ENCODE data around the gene ARHGAP6. TPM values are rescaled to one million over a fixed set of nuclear protein-coding genes. Genes with fewer than 3 reads are reported as not detected.

The ARHGAP6 gene
- total RNA-seq, 4 donors from 2014 or later, result 17.2 to 47.0 (median 21.6) TPM

DNA sequence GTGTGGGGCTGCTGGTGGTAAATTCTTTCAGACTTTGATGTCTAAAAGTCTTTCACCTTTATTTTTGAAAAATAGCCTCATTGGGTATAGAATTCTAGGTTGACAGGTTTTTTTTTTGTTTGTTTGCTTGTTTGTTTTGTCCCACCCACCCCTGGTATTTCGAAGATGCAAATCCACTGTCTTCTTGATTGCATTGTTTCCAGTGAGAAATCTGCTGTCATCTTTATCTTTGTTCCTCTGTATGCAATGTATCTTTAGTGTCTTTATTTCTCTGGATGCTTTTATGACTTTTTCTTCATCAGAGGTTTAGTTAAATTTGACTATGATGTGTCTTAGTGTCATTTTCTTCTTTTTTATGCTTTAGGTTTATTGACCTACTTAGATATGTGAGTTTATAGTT is 575.9 kb downstream of the ARHGAP6 start:
- no peak overlapping the region for H3K4me3 ChIP-seq
- H3K36me3 ChIP-seq, result no peaks in the 10 kb centered on the region
- no peaks in the 10 kb centered on the region for H3K27me3 ChIP-seq
- no peaks in the 10 kb centered on the region for H3K9me3 ChIP-seq
- intact Hi-C loops (cut with DNase I; ENCODE audit: low total_unique reads), result no loop called here
- H3K27ac ChIP-seq, result no peak overlapping the region
- H3K4me1 ChIP-seq, result no peaks in the 10 kb centered on the region
- no peak for DNase-seq
- TF ChIP-seq, protein P1, sequence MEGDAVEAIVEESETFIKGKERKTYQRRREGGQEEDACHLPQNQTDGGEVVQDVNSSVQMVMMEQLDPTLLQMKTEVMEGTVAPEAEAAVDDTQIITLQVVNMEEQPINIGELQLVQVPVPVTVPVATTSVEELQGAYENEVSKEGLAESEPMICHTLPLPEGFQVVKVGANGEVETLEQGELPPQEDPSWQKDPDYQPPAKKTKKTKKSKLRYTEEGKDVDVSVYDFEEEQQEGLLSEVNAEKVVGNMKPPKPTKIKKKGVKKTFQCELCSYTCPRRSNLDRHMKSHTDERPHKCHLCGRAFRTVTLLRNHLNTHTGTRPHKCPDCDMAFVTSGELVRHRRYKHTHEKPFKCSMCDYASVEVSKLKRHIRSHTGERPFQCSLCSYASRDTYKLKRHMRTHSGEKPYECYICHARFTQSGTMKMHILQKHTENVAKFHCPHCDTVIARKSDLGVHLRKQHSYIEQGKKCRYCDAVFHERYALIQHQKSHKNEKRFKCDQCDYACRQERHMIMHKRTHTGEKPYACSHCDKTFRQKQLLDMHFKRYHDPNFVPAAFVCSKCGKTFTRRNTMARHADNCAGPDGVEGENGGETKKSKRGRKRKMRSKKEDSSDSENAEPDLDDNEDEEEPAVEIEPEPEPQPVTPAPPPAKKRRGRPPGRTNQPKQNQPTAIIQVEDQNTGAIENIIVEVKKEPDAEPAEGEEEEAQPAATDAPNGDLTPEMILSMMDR (IDR thresholded peaks at IDR 0.05), result no peak
- TF ChIP-seq POLR2A (IDR thresholded peaks at IDR 0.05), result no peak

Small RNA genes within 50 kb of the gene (microRNA-seq; reads per million reads assigned to microRNA genes)
- gene MIR548AX (ENCODE audit: borderline microRNAs expressed, borderline replicate concordance), result 2.5 reads per million

Small RNA genes within 50 kb of the gene (small RNA-seq; reads per million reads assigned to genes)
- gene MIR548AX, result not detected
- not detected for gene RF00019
- gene RF02271, result not detected

Other genes starting within 250 kb of the ARHGAP6 start
- 10 to 100 TPM; 17.6 to 39.4 (median 30.1) TPM for gene MSL3, start 92.3 kb upstream of the ARHGAP6 start, total RNA-seq

Data from uterus (tissue), 4 donors.